ENCODE measurements around the gene DOK1.

The DOK1 gene

GRCh38 chr2:74571058-74571457 lies 16.5 kb downstream of the DOK1 start:
- no peak for DNase-seq

DNA sequence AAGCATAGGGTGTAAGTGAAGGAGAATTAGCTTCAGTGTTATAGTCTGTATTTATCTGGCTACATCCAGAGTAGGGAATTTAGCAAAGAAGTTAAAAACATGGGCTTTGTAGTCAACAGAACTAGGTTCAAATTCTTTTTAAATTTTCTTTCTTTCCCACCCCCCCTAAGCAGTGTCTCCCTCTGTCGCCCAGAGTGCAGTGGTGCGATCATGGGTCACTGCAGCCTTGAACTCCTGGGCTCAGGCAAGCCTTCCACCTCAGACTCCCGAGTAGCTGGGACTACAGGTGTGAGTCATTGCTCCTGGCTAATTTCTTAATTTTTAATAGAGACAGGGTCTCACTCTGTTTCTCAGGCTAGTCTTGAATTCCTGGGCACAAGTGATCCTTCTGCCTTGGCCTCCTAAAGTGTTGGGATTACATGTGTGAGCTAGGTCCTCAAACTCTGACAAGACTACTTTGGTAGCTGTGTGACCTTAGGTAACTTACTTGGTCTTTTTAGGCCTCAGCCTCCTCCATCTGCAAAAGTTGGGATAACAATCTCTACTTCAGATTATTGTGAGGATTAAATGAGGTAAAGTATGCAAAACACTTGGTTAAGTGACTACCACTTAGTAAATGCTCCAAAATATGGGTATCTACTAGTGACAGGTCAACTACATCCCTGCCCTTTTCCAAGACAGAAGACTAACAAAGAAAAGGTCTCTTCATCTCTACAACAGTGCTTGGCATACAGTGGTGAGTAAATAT lies 17.8 kb downstream of the DOK1 start:
- DNase-seq = no peak

- DNase-seq = peak; percentile 85
These were observed 19.4 kb downstream of the DOK1 start for GRCh38 chr2:74573747-74574562.

DNA sequence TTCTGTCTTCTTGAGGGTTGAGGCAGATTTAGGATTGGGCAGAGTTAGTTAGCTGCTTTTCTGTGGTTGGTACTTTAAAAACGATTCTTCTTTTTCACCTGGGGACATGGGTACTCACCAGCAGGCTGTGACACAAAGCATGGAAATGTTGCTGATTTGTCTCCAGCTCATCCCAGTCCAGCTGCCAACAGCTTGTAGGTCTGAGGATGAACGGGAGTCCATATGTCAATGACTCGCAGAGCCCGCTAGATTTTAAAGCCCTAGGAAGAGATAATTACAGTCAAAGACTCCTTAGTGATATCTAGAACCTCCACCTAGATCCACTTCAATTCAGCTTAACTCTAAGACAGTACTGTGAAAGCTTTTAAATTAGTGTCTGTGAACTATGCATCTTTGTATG lies 20.8 kb downstream of the DOK1 start:
- no peak for DNase-seq

- peak; percentile 76 for DNase-seq
These were observed 21.8 kb downstream of the DOK1 start for GRCh38 chr2:74576211-74576862.

DNA sequence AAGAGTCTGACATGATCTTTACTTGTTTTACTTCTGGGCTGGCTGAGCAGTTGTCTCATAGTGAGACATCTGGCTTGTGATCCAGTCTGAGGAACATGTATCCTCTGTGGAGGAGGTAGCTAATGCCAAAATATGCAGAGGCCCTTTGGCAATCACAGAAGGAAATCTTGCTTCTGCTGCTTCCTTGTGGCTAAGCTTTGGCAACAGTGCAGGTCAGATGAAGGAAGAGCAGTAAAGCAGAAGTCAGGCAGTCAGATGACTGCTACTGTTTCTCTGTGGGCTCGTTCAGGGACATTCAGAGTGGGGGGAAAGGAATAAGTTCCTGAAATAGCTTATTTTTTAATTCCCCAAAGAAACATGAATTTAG lies 22.3 kb downstream of the DOK1 start:
- DNase-seq = peak; percentile 86

DNA sequence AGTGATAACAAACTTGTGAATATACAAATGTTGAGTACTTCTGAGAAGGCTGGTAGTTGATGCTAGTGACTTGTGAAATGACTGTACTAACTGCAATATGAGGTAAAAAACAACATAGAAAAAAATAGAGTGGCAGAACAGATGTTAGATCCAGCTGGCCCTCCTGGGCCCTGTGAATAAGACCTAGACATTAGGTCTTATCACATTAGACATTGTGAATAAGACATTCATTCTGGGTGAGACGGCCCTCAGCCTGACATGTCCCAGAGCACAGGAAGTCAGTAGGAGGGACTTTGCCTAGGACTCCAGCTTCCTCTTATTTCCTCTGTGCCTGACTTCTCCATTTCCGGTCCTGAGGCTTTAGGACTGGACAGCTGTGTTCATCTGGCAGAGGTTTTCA lies 22.9 kb downstream of the DOK1 start:
- peak; percentile 48 for DNase-seq

DNA sequence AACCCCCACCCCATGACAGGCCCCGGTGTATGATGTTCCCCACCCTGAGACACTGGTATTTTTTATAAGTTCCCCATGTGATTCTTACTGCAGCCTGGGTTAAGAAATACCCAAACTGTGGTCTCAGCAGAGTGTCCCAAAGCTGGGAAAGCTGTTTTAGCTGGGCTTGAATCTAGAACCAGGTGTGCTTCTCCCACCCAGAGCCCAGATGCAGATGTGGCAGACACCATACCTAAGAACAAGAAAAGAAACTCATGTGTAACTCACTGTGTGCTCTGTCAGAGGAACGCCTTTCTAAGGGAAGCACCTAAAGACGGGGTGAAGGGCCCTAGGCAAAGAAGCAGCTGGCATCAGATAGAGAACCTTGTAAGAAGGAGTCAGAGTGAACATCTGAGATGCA lies 23.9 kb downstream of the DOK1 start:
- DNase-seq = no peak

DNA sequence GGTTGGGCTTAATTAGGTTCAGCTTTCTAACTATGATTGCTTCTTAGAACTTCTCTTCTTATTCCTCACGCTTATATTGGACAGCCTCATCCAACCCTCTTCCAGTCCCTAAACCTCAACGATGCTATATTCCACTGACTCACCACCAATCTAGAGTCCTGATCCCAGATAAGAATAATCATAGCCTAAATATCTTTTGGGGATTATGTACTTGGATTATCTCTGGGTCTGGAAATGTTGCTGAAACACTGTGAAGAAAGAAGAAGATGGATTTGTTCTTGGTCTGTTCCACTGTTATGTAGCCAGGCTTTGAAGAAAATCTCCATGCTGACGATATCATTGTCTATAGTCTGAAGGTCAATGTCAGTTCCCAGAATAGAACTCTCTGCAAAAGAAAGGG lies 26.9 kb downstream of the DOK1 start:
- DNase-seq = no peak

DNA sequence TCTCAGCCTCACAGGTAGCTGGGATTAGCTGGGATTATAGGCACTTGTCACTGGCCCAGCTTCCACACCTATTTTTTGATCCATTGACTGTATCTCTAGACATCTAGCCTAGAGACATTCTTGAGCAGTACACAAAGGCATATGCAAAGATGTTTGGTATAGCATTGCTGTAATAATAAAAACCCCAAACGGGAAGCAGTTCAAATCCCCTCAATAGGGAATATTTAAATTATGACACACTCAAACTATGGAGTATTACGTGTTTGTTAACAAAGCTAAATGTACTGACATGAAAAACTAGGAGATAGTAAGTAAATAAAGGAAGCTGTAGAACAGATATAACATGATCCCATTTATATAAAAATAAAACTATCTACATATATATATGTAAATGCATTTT lies 27.7 kb downstream of the DOK1 start:
- DNase-seq = no peak

- DNase-seq = peak; percentile 86
These were observed 29.0 kb downstream of the DOK1 start for GRCh38 chr2:74583504-74583903.

GRCh38 chr2:74584088-74584645 lies 29.6 kb downstream of the DOK1 start:
- DNase-seq = peak; percentile 63

- DNase-seq = no peak
These were observed 31.1 kb downstream of the DOK1 start for GRCh38 chr2:74585406-74586185.

GRCh38 chr2:74587664-74588277 lies 33.3 kb downstream of the DOK1 start:
- peak; percentile 75 for DNase-seq

DNA sequence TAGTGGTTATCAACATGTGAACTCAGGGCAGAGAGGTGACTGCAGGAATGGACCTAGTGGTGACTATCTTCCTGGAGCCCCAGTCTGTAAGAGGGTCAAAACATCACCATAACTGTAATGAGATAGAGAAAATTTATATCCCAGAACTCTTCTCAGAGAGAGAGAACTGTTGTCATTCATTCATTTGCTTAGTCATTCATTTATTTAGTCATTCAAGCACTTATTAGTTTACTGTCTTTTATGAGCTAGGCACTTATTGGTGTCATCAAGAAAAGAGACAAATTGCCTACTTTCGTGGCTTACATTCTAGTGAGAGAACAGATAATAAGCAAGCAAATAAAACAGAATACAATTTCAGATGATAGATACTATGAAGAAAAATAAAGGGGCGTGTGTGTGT lies 34.1 kb downstream of the DOK1 start:
- DNase-seq = no peak

DNA sequence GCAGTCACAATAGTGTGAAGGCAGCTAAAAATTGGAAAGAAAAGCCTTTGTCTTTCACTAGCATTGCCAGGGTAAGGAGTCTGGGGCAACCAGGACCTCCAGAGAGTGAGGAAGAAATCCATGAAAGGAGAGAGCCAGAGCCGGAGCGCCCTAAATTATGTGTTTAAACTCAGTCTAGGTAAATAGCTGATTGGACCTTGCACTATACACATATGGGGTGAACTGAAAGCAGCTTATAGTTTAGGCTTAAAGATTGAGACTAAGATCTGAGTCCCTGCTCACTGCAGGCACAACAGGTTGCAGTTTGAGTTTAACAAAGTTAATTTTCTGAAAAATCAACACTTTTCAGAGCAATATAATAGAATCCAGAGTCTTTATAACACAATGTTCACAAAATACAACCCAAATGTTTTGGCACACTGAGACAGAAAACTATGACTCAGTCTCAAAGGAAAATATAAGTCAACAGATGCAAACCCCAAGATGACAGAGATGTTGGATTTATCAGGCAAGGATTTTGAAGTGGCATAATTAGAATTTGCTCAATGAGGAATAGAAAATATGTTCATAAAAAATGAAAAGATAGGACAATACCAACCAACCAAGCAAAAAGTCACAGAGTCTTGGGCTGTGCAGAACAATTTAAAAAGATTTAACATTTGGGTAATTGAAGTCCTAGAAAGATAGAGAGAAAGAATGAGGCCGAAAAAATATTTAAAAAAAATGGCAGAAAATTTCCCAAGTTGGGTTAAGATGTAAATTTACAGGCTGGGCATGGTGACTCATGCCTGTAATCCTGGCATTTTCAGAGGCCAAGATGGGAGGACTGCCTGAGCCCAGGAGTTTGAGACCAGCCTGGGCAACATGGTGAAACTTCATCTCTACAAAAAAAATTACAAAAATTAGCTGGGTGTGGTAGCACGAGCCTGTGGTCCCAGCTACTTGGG lies 39.6 kb downstream of the DOK1 start:
- no peak for DNase-seq

GRCh38 chr2:74596584-74596983 lies 42.1 kb downstream of the DOK1 start:
- DNase-seq = no peak

- DNase-seq = no peak
These were observed 42.9 kb downstream of the DOK1 start for GRCh38 chr2:74597410-74597809.

DNA sequence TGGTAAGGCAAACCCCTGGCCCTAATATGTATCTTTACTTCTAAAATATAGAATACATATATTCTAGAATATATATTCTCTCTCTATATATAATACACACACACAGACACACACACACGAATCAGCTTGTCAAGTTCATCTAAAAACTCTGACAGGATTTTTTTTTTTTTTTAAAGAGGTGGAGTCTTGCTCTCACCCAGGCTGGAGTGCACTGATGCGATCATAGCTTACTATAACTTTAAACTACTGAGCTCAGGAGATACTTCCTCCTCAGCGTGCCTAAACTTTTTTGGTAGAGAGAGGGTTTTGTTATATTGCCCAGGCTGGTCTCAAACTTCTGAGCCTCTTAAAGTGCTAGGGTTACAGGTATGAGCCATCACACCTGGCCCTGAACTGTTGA lies 45.2 kb downstream of the DOK1 start:
- DNase-seq = no peak

- DNase-seq = peak; percentile 69
These were observed 48.2 kb downstream of the DOK1 start for GRCh38 chr2:74602586-74603281.
